SU-DHL-6 (cell line): Measurements from ENCODE around the gene PMEL.

Experiments
- EZH2phosphoT487 ChIP-seq: fragments of 200-600 bp; sonication (generic), shearing (Covaris generic); conservative IDR thresholded peaks from 2 replicates; pipeline ENCODE4 v1.6.1; 2018; ENCODE audit warnings: mild to moderate bottlenecking, antibody characterized with exemption, low read length, moderate library complexity, mixed read lengths
- TF ChIP-seq, protein P1 (sequence below): fragments of 200-600 bp; sonication (generic); IDR thresholded peaks from one replicate; pipeline ENCODE4 v1.5.1; 2017; ENCODE audit warnings: antibody characterized with exemption, mild to moderate bottlenecking, low read length, moderate library complexity; ENCODE audit not compliant: insufficient read depth, poor library complexity, severe bottlenecking

DNA sequence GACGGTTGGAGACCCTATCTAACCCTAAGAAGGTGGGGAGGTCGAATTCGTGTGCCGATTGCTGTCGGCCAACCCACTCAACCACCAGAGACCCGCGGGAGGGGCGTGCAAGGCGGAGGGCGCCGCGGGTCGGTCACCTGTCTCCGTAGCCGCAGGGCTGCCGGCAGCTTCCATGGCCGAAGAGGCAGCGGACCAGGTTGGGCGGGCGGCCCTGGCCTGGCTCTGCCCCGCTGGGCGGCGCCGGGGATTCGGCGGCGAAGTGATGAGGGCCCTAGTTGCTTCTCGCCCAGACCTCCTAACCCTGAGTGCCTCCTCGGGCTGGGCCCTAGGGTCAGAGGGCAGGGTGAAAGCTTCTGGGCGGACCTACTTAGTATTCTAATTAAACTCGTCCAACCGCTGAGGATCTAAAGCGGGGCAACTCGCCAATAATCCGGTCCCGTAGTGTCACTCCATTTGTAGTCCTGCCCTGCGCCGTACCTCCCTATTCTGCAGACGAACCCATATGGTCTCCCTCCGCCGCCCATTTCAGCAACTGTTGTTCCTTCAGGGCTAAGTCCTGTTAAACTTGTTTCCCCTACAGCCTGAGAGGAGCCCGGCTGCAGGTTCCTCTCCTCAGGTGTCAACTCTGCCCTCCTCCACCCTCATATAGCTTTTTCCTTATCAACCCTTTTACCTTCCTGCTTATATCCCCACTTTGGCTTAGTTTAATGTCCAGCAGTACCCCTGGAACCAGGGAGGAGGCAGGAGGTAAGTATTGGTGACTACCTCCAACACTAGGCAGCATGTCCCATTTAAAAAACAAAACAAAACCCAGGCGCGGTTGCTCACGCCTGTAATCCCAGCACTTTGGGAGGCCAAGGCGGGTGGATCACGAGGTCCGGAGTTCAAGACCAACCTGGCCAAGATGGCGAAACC is 38.0 kb downstream of the PMEL start, which contains the start of gene PYM1:
- TF ChIP-seq, protein P1, sequence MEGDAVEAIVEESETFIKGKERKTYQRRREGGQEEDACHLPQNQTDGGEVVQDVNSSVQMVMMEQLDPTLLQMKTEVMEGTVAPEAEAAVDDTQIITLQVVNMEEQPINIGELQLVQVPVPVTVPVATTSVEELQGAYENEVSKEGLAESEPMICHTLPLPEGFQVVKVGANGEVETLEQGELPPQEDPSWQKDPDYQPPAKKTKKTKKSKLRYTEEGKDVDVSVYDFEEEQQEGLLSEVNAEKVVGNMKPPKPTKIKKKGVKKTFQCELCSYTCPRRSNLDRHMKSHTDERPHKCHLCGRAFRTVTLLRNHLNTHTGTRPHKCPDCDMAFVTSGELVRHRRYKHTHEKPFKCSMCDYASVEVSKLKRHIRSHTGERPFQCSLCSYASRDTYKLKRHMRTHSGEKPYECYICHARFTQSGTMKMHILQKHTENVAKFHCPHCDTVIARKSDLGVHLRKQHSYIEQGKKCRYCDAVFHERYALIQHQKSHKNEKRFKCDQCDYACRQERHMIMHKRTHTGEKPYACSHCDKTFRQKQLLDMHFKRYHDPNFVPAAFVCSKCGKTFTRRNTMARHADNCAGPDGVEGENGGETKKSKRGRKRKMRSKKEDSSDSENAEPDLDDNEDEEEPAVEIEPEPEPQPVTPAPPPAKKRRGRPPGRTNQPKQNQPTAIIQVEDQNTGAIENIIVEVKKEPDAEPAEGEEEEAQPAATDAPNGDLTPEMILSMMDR: no peak
- TF ChIP-seq EZH2phosphoT487: no peak
